Activated B cell treated with CpG ODN at 0.5 μM for 24 hours (primary cell): Measurements from ENCODE around the gene TAGLN3. TPM values are rescaled to one million over a fixed set of nuclear protein-coding genes. Genes with fewer than 3 reads are reported as not detected.
"Not testable (repeated sequence)": the region's sequence is repeated elsewhere in the genome, so short reads cannot be mapped to it uniquely, and the experiment has no call there.

Source experiments
- ATAC-seq: fragments of 200-7000 bp; cut with Tn5 transposase; one replicate; pipeline ENCODE4 v1.10.0; 2021; ENCODE audit warnings: low read depth, mild to moderate bottlenecking, moderate library complexity
- CTCF ChIA-PET: fragments of 350-600 bp; sonication (Branson Sonifier 250); formaldehyde crosslinking; loops from one replicate; lab custom pipeline; 2021; ENCODE audit warnings: antibody characterized with exemption; lab: Charles Lee
- POLR2A ChIA-PET: fragments of 350-600 bp; sonication (Branson Sonifier 250); formaldehyde crosslinking; loops from one replicate; lab custom pipeline; 2021; ENCODE audit warnings: antibody characterized with exemption; lab: Charles Lee
- DNase-seq: peaks from one replicate; pipeline ENCODE4 v3.0.0; 2022
- H3K27ac Mint-ChIP-seq: one replicate; pipeline ENCODE4 v1.8.0; 2020; ENCODE audit warnings: mixed read lengths
- H3K27me3 Mint-ChIP-seq: one replicate; pipeline ENCODE4 v1.8.0; 2021; ENCODE audit warnings: mixed read lengths
- H3K36me3 Mint-ChIP-seq: one replicate; pipeline ENCODE4 v1.8.0; 2021; ENCODE audit warnings: low read depth, mixed read lengths
- H3K4me1 Mint-ChIP-seq: one replicate; pipeline ENCODE4 v1.8.0; 2021; ENCODE audit warnings: mixed read lengths
- H3K4me3 Mint-ChIP-seq: one replicate; pipeline ENCODE4 v1.8.0; 2020; ENCODE audit warnings: mild to moderate bottlenecking, mixed read lengths
- H3K9me3 Mint-ChIP-seq: one replicate; pipeline ENCODE4 v1.8.0; 2020; ENCODE audit warnings: mixed read lengths
- CTCF ChIP-seq: fragments of 200-600 bp; IDR thresholded peaks from one replicate; pipeline ENCODE4 v1.8.0; 2022; ENCODE audit warnings: antibody characterized with exemption, mild to moderate bottlenecking
- intact Hi-C: fragments of 100-400 bp; cut with micrococcal nuclease; formaldehyde crosslinking; loops from one replicate; pipeline ENCODE4 v1.15.1; 2024
- total RNA-seq: library from RNA; stranded (reverse); gene quantifications from 2 replicates; pipeline ENCODE4 v1.2.3, GENCODE V29; 2022

Gene TAGLN3
- total RNA-seq, 1 donor from 2014 or later, result not detected

GRCh38 chr3:112030901-112031300 is 32.2 kb downstream of the TAGLN3 start:
- ChIA-PET POLR2A (no interaction called here), CTCF (no interaction called here)
- no peaks in the 10 kb centered on the region for H3K36me3 Mint-ChIP-seq
- H3K4me3 Mint-ChIP-seq, result no peak overlapping the region
- H3K9me3 Mint-ChIP-seq, result no peaks in the 10 kb centered on the region
- ATAC-seq (no peak), DNase-seq (no peak)
- H3K4me1 Mint-ChIP-seq, result no peaks in the 10 kb centered on the region
- H3K27ac Mint-ChIP-seq, result no peak overlapping the region
- intact Hi-C loops, result no loop called here
- no peaks in the 10 kb centered on the region for H3K27me3 Mint-ChIP-seq
- TF ChIP-seq CTCF, result no peak

GRCh38 chr3:112032098-112032731 is 33.5 kb downstream of the TAGLN3 start:
- ATAC-seq (no peak), DNase-seq (no peak)
- Mint-ChIP-seq H3K36me3 (no peaks in the 10 kb centered on the region), H3K4me1 (no peaks in the 10 kb centered on the region), H3K27me3 (no peaks in the 10 kb centered on the region), H3K9me3 (no peaks in the 10 kb centered on the region), H3K27ac (no peak overlapping the region), H3K4me3 (no peak overlapping the region)
- ChIA-PET CTCF (no interaction called here), POLR2A (no interaction called here)
- intact Hi-C loops, result no loop called here
- TF ChIP-seq CTCF, result no peak

GRCh38 chr3:112034436-112034835 is 35.7 kb downstream of the TAGLN3 start, which contains the start of gene TMPRSS7:
TSS of gene TMPRSS7 (plus strand) at chr3:112034736. CDS start at chr3:112034846, 110 bp downstream.
- H3K4me3 Mint-ChIP-seq, result no peak within 1 kb of the TSS
- ChIA-PET POLR2A (no interaction called here), CTCF (interaction anchor here (1.1 to 1.7 kb wide), 2 partner anchors 21 to 212 kb away, joined by 3 to 5 read pairs; no protein-coding TSS in a partner anchor)
- H3K4me1 Mint-ChIP-seq, result peaks cover 7% of the 10 kb centered on the region
- no peaks in the 10 kb centered on the region for H3K9me3 Mint-ChIP-seq
- DNase-seq (no peak), ATAC-seq (no peak)
- TF ChIP-seq CTCF, result no peak
- intact Hi-C loops, result no loop called here
- no peak within 1 kb of the TSS for H3K27ac Mint-ChIP-seq
- no peaks in the 10 kb centered on the region for H3K27me3 Mint-ChIP-seq
- no peaks in the 10 kb centered on the region for H3K36me3 Mint-ChIP-seq

- H3K9me3 Mint-ChIP-seq, result no peaks in the 10 kb centered on the region
- ATAC-seq, result no peak
- H3K27me3 Mint-ChIP-seq, result no peaks in the 10 kb centered on the region
- no peak overlapping the region for H3K27ac Mint-ChIP-seq
- ChIA-PET POLR2A (no interaction called here), CTCF (interaction anchor here (1.1 to 1.7 kb wide), 2 partner anchors 22 to 211 kb away, joined by 3 to 5 read pairs; no protein-coding TSS in a partner anchor)
- H3K4me1 Mint-ChIP-seq, result peaks cover 7% of the 10 kb centered on the region
- no peak overlapping the region for H3K4me3 Mint-ChIP-seq
- H3K36me3 Mint-ChIP-seq, result no peaks in the 10 kb centered on the region
- no peak for DNase-seq
- intact Hi-C loops, result no loop called here
- TF ChIP-seq CTCF, result no peak
These were observed 36.5 kb downstream of the TAGLN3 start for GRCh38 chr3:112035241-112035640.

- H3K27me3 Mint-ChIP-seq, POLR2A ChIA-PET, H3K36me3 Mint-ChIP-seq, H3K4me1 Mint-ChIP-seq, DNase-seq, ATAC-seq, H3K4me3 Mint-ChIP-seq, CTCF ChIA-PET, intact Hi-C loops, H3K9me3 Mint-ChIP-seq, H3K27ac Mint-ChIP-seq: not testable (repeated sequence)
These were observed 38.5 kb downstream of the TAGLN3 start for GRCh38 chr3:112037194-112037593.
